ENCODE results near the gene KASH5. TPM values are rescaled to one million over a fixed set of nuclear protein-coding genes. Genes with fewer than 3 reads are reported as not detected.

Gene KASH5
- total RNA-seq, 1 experiment from 2014 or later, result not detected

GRCh38 chr19:49425922-49426592, 38.0 kb downstream of the KASH5 start:
- H2AFZ ChIP-seq (ENCODE audit: low read length), result no peak overlapping the region
- WGBS (ENCODE audit: extremely low coverage, insufficient read length, low lambda C conversion rate), result no CpG with 5 or more reads among the region's 30 CpGs
- H4K8ac ChIP-seq (replicated peaks; ENCODE audit: insufficient read length, low read depth, low read length), result no peak overlapping the region
- H3K4me2 ChIP-seq (ENCODE audit: insufficient read depth, insufficient read length, low read length), result peak overlapping the region; percentile 7
- Mint-ChIP-seq H3K27me3 (ENCODE audit: low read depth) (peaks cover 86% of the 10 kb centered on the region), H3K4me3 (peak overlapping the region; percentile 54 to 75), H3K27ac (peak overlapping the region in 1 of 3 experiments; percentile 87; a peak in 2 of 7 replicates), H3K4me1 (peaks cover 57 to 77% of the 10 kb centered on the region in 2 experiments), H3K36me3 (ENCODE audit: insufficient read depth in 1 of 3, low read depth in 3 of 3) (peaks cover 0 to 6% (median 2%) of the 10 kb centered on the region in 3 experiments; a peak in 4 of 7 replicates), H3K9me3 (peaks cover 0 to 9% of the 10 kb centered on the region in 2 experiments; a peak in 2 of 5 replicates)
- no peak overlapping the region for H2BK120ac ChIP-seq (ENCODE audit: low read depth, low read length, poor library complexity, severe bottlenecking)
- no peak overlapping the region for H3T11ph ChIP-seq (ENCODE audit: low read length)
- no peak overlapping the region for H2AK5ac ChIP-seq (ENCODE audit: insufficient read length, low read length)
- no peak overlapping the region for H2BK5ac ChIP-seq (ENCODE audit: insufficient read length, low read length)
- H3K23ac ChIP-seq (ENCODE audit: insufficient read length, low read depth, low read length), result no peak overlapping the region
- H3K14ac ChIP-seq (ENCODE audit: insufficient read depth, low read length), result no peak overlapping the region
- H3K9me3 ChIP-seq (ENCODE audit: control insufficient read depth, low read depth, low read length), result no peaks in the 10 kb centered on the region
- H3K9ac ChIP-seq (ENCODE audit: extremely low read depth, insufficient read length, low read length), result no peak overlapping the region
- H3K4ac ChIP-seq (ENCODE audit: low read depth, low read length), result no peak overlapping the region
- H4K20me1 ChIP-seq (ENCODE audit: control insufficient read depth, insufficient read depth, insufficient read length), result no peaks in the 10 kb centered on the region
- peaks cover 32% of the 10 kb centered on the region; the same call in 1 of the 2 replicates for H3K27me3 ChIP-seq (ENCODE audit: insufficient read depth, low read length)
- peak; percentile 96 for DNase-seq
- no peak overlapping the region for H2BK20ac ChIP-seq (ENCODE audit: low read depth, low read length, poor library complexity, severe bottlenecking)
- no peak overlapping the region for H4K91ac ChIP-seq (ENCODE audit: insufficient read length, low read depth, low read length)
- TF ChIP-seq CTCF (conservative IDR thresholded peaks at IDR 0.05), result no peak
- no peak overlapping the region for H3K27ac ChIP-seq (ENCODE audit: insufficient read length, low read depth, low read length)
- no peak overlapping the region for H2BK15ac ChIP-seq (ENCODE audit: low read depth, low read length)
- H3K56ac ChIP-seq (ENCODE audit: insufficient read length, low read depth, low read length), result no peak overlapping the region
- no peak overlapping the region for H3K18ac ChIP-seq (ENCODE audit: insufficient read length, low read depth, low read length)
- no peaks in the 10 kb centered on the region for H3K79me2 ChIP-seq (ENCODE audit: insufficient read depth, low read length)
- peaks cover 22% of the 10 kb centered on the region for H3K23me2 ChIP-seq (ENCODE audit: insufficient read length, low read depth, low read length, poor library complexity, severe bottlenecking)
- no peak overlapping the region for H2BK12ac ChIP-seq (ENCODE audit: insufficient read length, low read depth, low read length)
- no peaks in the 10 kb centered on the region for H3K79me1 ChIP-seq (ENCODE audit: insufficient read depth, low read depth, low read length, poor library complexity, severe bottlenecking)
- no peak overlapping the region for H4K5ac ChIP-seq (ENCODE audit: insufficient read length, low read depth, low read length)
- peaks cover 2% of the 10 kb centered on the region for H3K4me1 ChIP-seq (ENCODE audit: insufficient read depth, low read length)
